Cerebellar cortex (tissue), 1 donor: Measurements from ENCODE around the gene TRIM41.
"Not testable (repeated sequence)": the region's sequence is repeated elsewhere in the genome, so short reads cannot be mapped to it uniquely, and the experiment has no call there.

Source experiments
- DNase-seq: peaks from one replicate; pipeline ENCODE4 v3.0.0-alpha.2; 2015; ENCODE audit warnings: low spot score

Gene TRIM41

GRCh38 chr5:181210148-181210547 is 12.9 kb upstream of the TRIM41 start:
- not testable (repeated sequence) for DNase-seq

GRCh38 chr5:181210698-181211097 is 12.4 kb upstream of the TRIM41 start:
- DNase-seq = not testable (repeated sequence)

GRCh38 chr5:181211208-181211607 is 11.9 kb upstream of the TRIM41 start:
- no peak for DNase-seq

GRCh38 chr5:181212080-181212479 is 11.0 kb upstream of the TRIM41 start:
- DNase-seq = no peak

- no peak for DNase-seq
Measured at GRCh38 chr5:181212934-181213333, 10.1 kb upstream of the TRIM41 start.

- not testable (repeated sequence) for DNase-seq
Measured at GRCh38 chr5:181214249-181214648, 8.8 kb upstream of the TRIM41 start.

- peak; percentile 57 for DNase-seq
Measured at GRCh38 chr5:181215997-181216989, 6.8 kb upstream of the TRIM41 start.

- peak; percentile 76 for DNase-seq
Measured at GRCh38 chr5:181217111-181217802, 5.8 kb upstream of the TRIM41 start.

- DNase-seq = no peak
Measured at GRCh38 chr5:181217803-181218062, 5.3 kb upstream of the TRIM41 start.

- DNase-seq = no peak
Measured at GRCh38 chr5:181218795-181219124, 4.3 kb upstream of the TRIM41 start.

GRCh38 chr5:181219262-181220177 is 3.6 kb upstream of the TRIM41 start:
- no peak for DNase-seq

- DNase-seq = no peak
Measured at GRCh38 chr5:181220178-181220515, 2.9 kb upstream of the TRIM41 start.

- DNase-seq = no peak
Measured at GRCh38 chr5:181221105-181221791, 1.8 kb upstream of the TRIM41 start.

- DNase-seq = peak; percentile 95
Measured at GRCh38 chr5:181221792-181222629, 1.1 kb upstream of the TRIM41 start.

- no peak for DNase-seq
Measured at GRCh38 chr5:181222630-181223057, 437 bp upstream of the TRIM41 start.

- no peak for DNase-seq
Measured at GRCh38 chr5:181223729-181224389, 778 bp downstream of the TRIM41 start.

- DNase-seq = no peak
Measured at GRCh38 chr5:181224390-181225229, 1.5 kb downstream of the TRIM41 start.

GRCh38 chr5:181229996-181230395 is 6.9 kb downstream of the TRIM41 start:
- DNase-seq = no peak

- DNase-seq = no peak
Measured at GRCh38 chr5:181230551-181230950, 7.5 kb downstream of the TRIM41 start.
